Activated CD8-positive, alpha-beta T cell treated with anti-CD3 and anti-CD28 coated beads for 36 hours (primary cell): ENCODE measurements around the gene CIPC. TPM values are rescaled to one million over a fixed set of nuclear protein-coding genes. Genes with fewer than 3 reads are reported as not detected.

Source experiments
- ATAC-seq: fragments of 200-7000 bp; cut with Tn5 transposase; one replicate; pipeline ENCODE4 v1.10.0; 2021; ENCODE audit warnings: mild to moderate bottlenecking, moderate library complexity
- CTCF ChIA-PET: fragments of 350-600 bp; sonication (Branson Sonifier 250); formaldehyde crosslinking; loops from one replicate; lab custom pipeline; 2021; ENCODE audit warnings: antibody characterized with exemption; lab: Charles Lee
- POLR2A ChIA-PET: fragments of 350-600 bp; sonication (Branson Sonifier 250); formaldehyde crosslinking; loops from one replicate; lab custom pipeline; 2021; ENCODE audit warnings: antibody characterized with exemption; lab: Charles Lee
- DNase-seq: peaks from one replicate; pipeline ENCODE4 v3.0.0-alpha.2; 2020
- H3K27ac Mint-ChIP-seq: one replicate; pipeline ENCODE4 v1.8.0; 2021; ENCODE audit warnings: mild to moderate bottlenecking, mixed read lengths
- H3K27me3 Mint-ChIP-seq: one replicate; pipeline ENCODE4 v1.8.0; 2021; ENCODE audit warnings: mixed read lengths
- H3K36me3 Mint-ChIP-seq: one replicate; pipeline ENCODE4 v1.8.0; 2021; ENCODE audit warnings: low read depth, mixed read lengths
- H3K4me1 Mint-ChIP-seq: one replicate; pipeline ENCODE4 v1.8.0; 2021; ENCODE audit warnings: low read depth, mixed read lengths
- H3K4me3 Mint-ChIP-seq: one replicate; pipeline ENCODE4 v1.8.0; 2021; ENCODE audit warnings: mild to moderate bottlenecking, moderate library complexity, mixed read lengths
- H3K9me3 Mint-ChIP-seq: one replicate; pipeline ENCODE4 v1.8.0; 2021; ENCODE audit warnings: mixed read lengths
- CTCF ChIP-seq: fragments of 200-600 bp; IDR thresholded peaks from one replicate; pipeline ENCODE4 v1.8.0; 2022; ENCODE audit warnings: antibody characterized with exemption, mild to moderate bottlenecking
- intact Hi-C: fragments of 100-400 bp; cut with micrococcal nuclease; formaldehyde crosslinking; loops from one replicate; pipeline ENCODE4 v1.10.0; 2022
- total RNA-seq, 2 experiments: library from RNA; stranded (reverse); gene quantifications; one replicate each; pipeline ENCODE4 v1.2.3, GENCODE V29; 2021

The CIPC gene
- total RNA-seq, 2 experiments from 2014 or later = 8.8 to 9.6 TPM

- Mint-ChIP-seq H3K4me3 (peak overlapping the region; percentile 69), H3K9me3 (no peaks in the 10 kb centered on the region), H3K4me1 (peaks cover 37% of the 10 kb centered on the region), H3K27me3 (peaks cover 21% of the 10 kb centered on the region), H3K36me3 (peaks cover 4% of the 10 kb centered on the region), H3K27ac (no peak overlapping the region)
- ATAC-seq = no peak
- no peak for DNase-seq
- CTCF ChIA-PET = interaction anchor here (0.7 to 9.2 kb wide), 21 partner anchors 8 to 248 kb away, joined by 3 to 93 read pairs (median 5); partner anchors contain the start of genes CIPC and ZDHHC22
- intact Hi-C loops = no loop called here
- POLR2A ChIA-PET = interaction anchor here (1.2 to 1.5 kb wide), 2 partner anchors 10 to 24 kb away, joined by 5 to 6 read pairs; no protein-coding TSS in a partner anchor
- TF ChIP-seq CTCF = no peak
Measured at GRCh38 chr14:77123381-77124325, 25.6 kb downstream of the CIPC start.

- Mint-ChIP-seq H3K36me3 (peaks cover 1% of the 10 kb centered on the region), H3K27me3 (peaks cover 21% of the 10 kb centered on the region), H3K4me3 (peak overlapping the region; percentile 69), H3K27ac (peak overlapping the region; percentile 58), H3K4me1 (peaks cover 36% of the 10 kb centered on the region), H3K9me3 (no peaks in the 10 kb centered on the region)
- ChIA-PET POLR2A (interaction anchor here (1.2 to 1.5 kb wide), 3 partner anchors 11 to 25 kb away, joined by 3 to 6 read pairs (median 5); no protein-coding TSS in a partner anchor), CTCF (interaction anchor here (0.7 to 9.2 kb wide), 22 partner anchors 9 to 251 kb away, joined by 3 to 93 read pairs (median 6); partner anchors contain the start of genes CIPC and ZDHHC22)
- peak; percentile 81 for TF ChIP-seq CTCF
- intact Hi-C loops = no loop called here
- peak; percentile 61 for DNase-seq
- peak; percentile 75 for ATAC-seq
Measured at GRCh38 chr14:77124345-77125280, 26.6 kb downstream of the CIPC start.

GRCh38 chr14:77125281-77125801 is 27.3 kb downstream of the CIPC start:
- peaks cover 1% of the 10 kb centered on the region for H3K36me3 Mint-ChIP-seq
- ChIA-PET POLR2A (interaction anchor here (1.5 kb wide), 1 partner anchor 20 kb away, joined by 3 read pairs; no protein-coding TSS in a partner anchor), CTCF (interaction anchor here (0.8 to 9.2 kb wide), 7 partner anchors 9 to 252 kb away, joined by 3 to 93 read pairs (median 4); partner anchors contain the start of gene CIPC)
- H3K27me3 Mint-ChIP-seq = peaks cover 21% of the 10 kb centered on the region
- no peak for DNase-seq
- TF ChIP-seq CTCF = peak; percentile 30
- intact Hi-C loops = no loop called here
- ATAC-seq = no peak
- H3K9me3 Mint-ChIP-seq = no peaks in the 10 kb centered on the region
- H3K27ac Mint-ChIP-seq = no peak overlapping the region
- peak overlapping the region; percentile 50 for H3K4me3 Mint-ChIP-seq
- peaks cover 31% of the 10 kb centered on the region for H3K4me1 Mint-ChIP-seq

GRCh38 chr14:77125823-77126325 is 27.8 kb downstream of the CIPC start:
- TF ChIP-seq CTCF = no peak
- Mint-ChIP-seq H3K4me3 (peak overlapping the region; percentile 50), H3K9me3 (no peaks in the 10 kb centered on the region), H3K4me1 (peaks cover 27% of the 10 kb centered on the region), H3K27ac (no peak overlapping the region), H3K27me3 (peaks cover 21% of the 10 kb centered on the region), H3K36me3 (peaks cover 1% of the 10 kb centered on the region)
- ATAC-seq = no peak
- intact Hi-C loops = no loop called here
- no peak for DNase-seq
- CTCF ChIA-PET = interaction anchor here (0.8 to 9.2 kb wide), 7 partner anchors 8 to 253 kb away, joined by 3 to 93 read pairs (median 4); partner anchors contain the start of gene CIPC
- POLR2A ChIA-PET = interaction anchor here (1.5 kb wide), 1 partner anchor 21 kb away, joined by 3 read pairs; no protein-coding TSS in a partner anchor
